AML-193 (cell line): Measurements from ENCODE around the gene ARID1B.

Source experiments
- DNase-seq, 2 experiments: peaks; one replicate each; lab custom pipeline; 2025; lab: John Stamatoyannopoulos, UW

The ARID1B gene

DNA sequence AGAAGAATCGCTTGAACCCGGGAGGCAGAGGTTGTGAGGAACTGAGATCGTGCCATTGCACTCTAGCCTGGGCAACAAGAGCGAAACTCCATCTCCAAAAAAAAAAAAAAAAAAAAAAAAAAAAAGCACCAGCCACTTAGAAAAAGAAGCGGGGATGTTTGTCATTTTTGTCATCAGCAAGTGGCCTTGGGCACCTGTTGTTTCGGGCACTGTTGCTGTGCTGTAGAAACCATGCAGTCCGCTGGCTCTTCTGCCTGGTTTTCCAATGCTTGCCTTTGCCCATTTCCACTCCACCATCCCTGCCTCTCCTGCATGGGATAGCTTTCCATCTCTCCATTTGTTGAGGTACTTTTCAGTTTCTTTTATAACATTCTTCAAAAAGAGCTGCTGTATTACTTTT lies 129.3 kb downstream of the ARID1B start:
- DNase-seq: no peak

DNA sequence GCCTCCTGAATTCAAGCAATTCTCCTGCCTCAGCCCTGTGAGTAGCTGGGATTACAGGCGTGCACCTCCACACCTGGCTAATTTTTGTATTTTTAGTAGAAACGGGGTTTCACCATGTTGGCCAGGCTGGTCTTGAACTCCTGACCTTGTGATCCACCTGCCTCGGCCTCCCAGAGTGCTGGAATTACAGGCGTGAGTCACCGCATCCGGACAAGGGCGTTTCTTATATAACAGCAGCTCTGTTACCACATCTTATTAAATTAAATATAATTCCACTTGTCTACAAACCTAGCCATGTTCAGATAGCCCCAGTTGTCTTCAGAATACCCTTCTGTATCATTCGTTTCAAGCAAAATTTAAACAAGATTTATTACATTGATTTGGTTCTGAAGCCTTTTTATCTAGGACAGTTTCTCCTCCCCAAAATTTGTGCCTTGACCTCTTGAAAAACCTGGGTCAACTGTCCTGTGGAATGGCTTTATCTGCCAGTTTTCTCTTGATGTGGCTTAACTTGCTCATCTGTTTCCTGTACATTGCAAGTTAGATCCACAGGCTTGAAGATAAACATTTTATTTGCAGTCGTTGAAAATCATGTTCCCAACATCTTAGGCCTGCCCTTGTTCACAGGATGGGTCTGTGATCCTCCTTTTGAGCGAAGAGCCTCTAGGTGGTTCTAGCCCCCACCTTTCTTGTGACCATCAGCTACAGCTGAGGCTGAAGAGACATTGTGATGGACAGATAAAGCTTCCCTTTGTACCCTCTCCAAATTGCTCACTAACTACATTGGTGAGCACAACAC lies 132.2 kb downstream of the ARID1B start:
- DNase-seq: no peak

DNA sequence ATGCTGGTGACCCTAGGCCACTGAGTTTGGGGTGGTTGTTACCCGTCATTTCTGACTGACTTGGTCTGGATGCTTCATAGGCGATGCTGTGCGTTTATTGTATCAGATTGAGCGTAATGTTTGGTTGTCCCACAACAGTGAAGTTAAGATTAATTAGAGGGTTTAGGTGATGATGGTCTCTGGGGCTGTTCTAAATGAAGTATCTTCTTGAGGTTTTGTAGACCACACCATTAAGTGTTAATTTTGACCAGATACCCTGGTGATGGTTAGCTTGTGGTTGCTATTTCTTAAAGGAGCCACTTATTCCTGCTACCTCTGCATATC lies 132.8 kb downstream of the ARID1B start:
- no peak for DNase-seq

DNA sequence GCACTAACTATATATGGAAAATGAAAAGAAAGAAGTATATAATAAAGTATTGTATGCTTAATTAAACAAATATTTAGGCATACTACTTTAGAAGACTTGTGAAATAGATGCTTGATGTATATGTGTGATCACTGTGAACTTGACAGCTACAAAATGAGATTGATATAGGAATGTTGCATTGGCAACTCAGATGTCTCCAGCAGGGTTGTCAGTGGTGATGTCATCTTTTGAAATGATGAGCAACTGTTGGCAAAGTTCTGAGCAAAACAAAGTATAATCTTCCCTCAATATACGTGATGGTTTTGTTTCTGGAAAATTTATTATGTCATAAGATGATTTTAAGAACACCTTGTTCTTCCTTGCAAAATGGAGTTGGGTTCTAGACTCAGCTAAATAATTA lies 133.8 kb downstream of the ARID1B start:
- DNase-seq: no peak

DNA sequence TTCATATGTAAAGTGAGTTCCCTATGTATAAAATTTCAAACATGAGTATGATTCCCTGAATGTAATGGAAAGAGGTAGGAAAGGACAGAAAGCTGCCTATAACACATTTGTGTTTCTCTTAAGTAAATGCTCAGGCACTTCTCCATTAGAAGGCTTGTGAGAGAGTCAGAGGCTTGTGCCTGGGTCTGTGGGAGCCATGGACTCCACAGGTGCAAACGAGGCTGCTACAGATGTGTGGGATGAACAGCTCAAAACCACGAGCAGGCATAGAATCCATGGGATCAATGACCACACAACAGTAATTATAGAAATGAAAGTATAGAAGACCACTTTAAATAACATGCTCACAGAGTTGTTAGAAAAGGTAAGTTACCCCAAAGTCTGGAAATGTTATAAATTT lies 134.4 kb downstream of the ARID1B start:
- DNase-seq: no peak

DNA sequence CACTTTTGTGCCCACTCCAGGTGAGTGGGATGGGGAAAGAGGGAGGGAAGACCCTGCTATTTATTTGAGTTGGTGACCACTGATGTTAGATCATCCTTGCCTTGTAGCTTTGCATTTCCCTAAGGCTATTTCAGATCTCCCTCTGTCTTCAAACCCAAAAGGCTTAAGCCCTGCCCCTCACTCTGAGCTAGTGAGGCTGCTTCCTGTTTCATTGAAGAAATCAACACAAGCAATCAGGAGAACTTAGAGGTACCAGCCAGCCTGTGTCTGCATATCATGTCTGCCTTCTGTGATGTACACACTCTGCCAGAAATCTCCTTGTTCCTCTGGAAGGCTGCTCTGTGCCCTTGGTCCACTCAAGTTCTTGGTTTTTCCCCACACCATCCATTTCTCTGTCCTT lies 135.3 kb downstream of the ARID1B start:
- DNase-seq: no peak

DNA sequence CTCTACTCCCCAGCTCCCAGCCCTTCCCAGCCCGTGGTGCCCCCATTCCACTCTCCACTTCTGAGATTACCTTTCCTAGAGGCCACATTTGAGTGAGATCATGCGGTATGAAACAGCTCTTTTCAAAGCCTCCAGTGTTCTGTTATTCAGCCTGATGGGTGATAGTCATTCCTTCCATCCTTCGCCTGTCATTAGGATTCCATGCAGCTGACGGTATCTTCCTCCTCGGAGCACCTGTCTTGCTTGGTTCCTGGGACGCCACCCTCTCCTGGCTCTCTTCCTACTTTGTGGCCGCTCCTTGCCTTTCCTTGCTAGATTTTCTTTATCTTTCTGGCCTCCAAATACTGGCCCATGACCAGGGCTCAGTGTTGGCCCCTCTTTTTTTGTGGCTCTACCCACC lies 137.0 kb downstream of the ARID1B start:
- DNase-seq: no peak

DNA sequence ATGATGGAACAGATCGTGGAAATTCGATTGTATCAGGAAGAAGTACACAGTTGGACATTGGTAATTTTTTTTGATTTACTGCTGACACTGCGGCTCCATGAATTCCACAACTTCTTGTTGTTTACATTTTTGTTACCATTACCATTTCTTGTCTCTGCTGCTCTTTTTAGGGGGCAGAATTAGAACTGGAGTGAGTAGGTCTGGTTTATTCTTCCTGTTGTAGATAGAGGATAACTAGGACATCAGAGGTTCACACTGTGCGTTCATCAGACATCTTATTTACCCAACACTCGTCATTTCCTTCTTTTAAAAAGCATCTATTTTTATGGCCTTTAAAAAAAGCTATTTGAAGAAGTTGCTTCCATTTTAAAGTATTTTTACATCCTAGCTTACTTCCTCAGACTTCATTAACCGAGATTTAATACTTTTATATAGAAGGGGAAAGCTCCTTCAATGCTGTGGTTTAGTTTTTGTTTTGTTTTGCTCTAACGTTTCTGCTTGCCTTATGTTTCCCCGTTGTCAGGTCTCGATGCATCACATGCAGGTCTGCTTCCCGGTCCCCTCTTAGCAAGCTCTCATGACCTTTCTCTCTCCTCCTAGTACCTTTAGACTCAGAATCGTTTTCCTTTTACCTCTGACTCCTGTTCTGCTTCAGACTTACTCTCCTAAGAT lies 139.1 kb downstream of the ARID1B start:
- DNase-seq: no peak

DNA sequence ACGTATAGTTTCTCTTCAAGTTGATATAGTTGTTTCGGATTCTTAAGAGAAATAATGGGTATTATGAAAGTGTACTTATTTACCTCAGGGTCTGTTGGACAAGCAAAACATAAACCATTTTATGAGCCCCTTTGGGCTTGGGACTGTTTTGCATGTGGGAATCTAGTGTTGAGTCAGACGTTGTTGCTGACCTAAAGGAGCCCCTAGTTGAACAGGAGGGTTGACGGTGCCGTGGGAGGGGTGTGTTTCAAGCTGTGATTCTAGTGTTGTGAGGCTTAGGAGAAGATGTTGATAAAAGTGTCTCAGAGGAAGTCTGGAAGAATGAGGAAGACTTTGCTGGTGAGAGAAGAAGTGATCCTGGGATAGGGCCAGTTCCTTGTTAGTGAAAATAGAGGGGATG lies 140.0 kb downstream of the ARID1B start:
- DNase-seq: no peak

DNA sequence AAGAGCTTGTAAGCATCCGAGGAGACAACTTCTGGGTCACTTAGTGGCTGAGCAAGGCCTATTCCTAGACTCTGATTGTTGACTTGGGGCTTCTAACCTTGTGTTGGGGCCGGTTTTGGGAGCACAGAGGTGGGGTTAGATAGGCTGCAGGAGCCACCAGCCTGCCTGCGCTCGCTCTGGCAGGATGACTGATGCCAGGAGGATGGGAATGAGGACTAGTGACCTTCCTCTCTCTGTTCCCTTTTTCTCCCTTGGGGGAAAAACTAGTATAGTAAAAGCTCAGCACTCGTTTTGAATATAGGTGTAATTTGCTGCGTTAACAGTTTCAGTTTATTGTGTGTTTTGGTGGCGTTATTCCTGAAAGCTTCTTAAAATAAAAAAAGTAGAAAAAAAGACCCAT lies 141.5 kb downstream of the ARID1B start:
- no peak for DNase-seq

DNA sequence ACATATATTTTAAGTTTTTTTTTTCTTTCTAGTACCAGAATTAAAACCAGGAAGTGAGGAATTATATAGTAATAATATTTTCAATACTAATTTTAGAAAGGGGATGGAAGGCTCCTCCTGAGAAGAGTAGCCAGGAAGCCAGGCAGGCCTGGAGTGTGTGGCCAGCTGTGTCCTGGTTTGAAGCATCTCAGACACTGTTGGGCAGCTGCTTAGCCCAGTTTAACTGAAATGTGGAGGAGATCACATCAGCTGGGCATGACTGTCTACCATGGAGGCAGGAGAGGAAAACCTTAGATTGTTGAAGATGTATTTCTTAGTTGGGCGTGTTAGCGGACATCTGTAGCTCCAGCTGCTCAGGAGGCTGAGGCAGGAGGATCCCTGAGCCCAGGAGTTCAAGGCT lies 142.2 kb downstream of the ARID1B start:
- DNase-seq: no peak

DNA sequence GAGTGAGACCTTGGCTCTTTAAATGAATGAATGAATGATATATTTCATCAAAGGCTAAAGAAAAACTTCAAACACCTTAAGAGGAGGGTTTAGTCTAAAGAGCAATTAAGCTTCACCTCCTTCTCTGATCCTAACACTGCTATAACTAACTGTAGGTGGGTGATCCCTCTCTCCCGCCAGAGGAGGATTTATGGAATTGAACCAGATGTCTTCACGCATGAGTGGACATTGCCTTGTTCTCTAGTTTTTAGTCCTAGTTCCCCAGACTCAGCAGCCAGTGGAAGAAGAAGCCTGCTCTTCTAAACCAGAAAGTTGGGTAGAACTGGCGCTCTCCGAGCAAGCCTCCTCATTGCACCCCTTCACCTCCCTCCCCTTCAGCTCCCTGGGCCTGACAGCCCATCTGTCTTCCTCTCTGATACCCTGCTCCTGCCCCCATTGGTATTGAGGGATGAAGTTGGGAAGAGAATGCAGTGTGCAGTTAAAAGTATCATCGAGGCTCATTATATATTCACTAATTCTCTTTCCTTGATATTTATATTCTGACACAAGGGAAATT lies 142.7 kb downstream of the ARID1B start:
- no peak for DNase-seq

DNA sequence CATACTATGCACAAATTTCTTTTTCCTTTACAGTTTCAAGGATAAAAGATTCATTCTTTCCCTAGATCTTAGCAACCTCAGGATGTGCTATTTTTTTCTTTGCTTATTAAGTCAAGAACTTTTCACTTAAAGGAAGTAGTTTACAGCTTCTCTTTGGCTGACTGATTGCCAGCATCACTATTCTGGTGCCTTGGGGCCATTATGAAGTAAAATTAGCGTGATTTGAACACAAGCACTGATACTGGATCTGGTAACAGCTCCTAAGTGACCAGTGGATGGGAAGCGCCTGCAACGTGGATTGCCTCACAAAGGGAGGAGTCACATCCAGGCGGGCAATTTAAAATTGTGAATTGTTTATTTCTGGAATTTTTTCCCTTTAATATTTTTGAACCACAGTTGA lies 147.1 kb downstream of the ARID1B start:
- DNase-seq: no peak

DNA sequence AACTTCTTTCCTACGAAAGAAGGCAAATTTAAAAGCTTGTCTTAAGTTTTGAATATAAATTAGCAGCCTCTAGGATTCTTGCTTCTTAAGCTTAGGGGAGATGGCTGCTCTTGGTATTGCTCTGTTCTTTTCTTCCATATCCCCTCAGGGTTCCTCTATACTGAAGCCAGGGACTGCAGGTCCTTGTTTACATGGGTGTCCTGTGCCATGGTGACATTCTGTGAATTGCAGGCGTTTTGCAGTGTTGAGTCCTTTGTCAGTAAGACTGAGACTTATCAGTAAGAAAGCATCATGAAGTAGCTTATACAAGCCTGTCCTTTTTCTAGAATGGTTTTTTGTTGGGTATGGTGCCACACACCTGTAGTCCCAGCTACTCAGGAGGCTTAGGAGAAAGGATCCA lies 147.8 kb downstream of the ARID1B start:
- no peak for DNase-seq

DNA sequence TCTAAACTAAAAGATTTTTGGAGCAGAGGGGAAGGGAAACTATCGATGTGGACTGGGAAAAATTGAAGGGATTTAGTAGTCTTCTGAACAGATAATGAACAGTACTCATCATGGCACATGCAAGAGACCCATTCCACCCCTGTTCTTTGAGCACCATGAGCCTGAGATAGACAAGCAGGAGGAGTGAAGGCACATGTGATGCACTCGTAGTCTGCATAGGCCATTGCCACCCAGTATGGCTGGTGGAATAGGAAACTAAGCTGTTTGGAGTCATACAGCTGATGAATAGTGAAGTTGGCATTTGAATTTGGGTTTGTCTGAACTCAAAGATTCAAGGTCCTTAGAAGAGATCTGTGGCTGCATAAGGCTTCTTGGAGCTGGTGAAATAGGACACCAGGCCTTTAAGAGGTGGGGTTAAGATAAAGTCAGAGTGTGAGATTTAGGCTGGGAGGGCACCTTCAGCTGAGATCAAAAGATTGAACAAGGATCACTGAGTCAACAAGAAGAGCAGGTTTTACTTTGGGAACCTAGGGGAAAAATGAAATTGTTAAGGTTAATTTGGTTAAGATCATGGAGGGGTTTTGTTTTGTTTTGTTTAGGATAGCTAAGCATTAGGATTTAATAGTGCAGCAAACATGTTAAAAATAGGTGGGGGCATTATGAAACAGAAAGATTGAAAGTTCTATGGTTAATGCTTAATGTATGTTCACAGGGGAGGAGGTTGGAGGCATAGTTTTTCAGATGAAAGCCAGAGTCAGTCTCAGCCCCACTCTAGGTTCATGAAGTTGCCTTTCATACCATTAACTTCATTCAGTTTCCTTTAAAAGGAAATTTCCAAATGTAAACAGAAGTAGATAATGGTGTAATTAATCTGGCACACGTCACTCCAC lies 148.8 kb downstream of the ARID1B start:
- no peak for DNase-seq

DNA sequence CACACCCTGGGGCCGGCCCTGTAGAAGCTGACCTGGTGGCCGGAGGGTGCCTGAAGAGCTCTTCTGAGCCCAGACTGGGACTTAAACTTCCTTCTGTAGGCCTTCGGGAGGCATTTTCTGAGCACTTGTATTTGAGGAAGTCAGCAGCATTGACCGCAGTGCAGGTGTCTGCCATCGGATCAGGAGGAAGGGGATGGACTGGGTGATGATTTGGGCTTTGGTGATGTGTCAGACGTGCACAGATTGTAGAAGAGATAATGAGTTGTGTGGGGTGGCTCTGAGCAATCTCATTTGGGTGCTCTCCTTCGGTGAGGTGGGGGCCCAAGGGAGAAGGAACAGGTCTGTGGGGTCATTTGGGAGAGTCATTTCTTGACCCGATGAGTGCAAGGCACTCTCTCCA lies 150.9 kb downstream of the ARID1B start:
- DNase-seq: no peak

DNA sequence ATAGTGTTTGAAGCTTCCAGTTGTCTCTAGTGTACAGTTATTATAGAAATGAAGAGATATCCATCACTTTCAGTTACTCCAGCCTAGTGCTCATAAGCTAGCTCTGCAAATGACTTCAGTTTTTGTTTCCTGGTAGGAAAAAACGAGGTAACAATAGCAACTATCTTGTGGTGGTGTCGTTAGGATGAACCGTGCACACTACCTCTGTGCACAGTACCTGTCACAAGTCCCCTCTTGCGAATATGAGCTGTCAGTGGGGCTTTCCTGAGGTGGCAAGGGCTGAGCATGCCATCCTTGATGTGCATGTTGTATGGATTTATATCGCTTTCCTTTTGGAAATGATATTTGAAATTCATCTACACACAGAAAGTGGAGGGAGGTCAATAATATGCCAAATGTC lies 151.8 kb downstream of the ARID1B start:
- no peak for DNase-seq

DNA sequence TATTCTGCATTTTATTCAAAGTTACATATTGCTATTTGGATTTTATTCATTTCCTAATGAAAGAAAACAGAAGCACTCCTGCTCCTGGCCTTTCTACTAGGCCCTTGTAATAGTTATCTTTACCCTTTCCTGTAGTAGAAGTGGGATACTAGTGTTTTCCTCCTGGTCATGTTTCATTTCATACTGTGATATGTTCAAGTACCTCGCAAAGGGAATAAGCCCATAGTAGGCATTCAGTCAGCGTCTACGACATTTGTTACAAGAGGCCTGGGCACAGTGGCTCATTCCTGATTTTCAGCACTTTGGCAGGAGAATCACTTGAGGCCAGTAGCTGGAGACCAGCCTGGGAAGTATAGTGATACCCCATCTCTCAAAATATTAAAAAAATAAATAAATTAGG lies 154.1 kb downstream of the ARID1B start:
- no peak for DNase-seq

DNA sequence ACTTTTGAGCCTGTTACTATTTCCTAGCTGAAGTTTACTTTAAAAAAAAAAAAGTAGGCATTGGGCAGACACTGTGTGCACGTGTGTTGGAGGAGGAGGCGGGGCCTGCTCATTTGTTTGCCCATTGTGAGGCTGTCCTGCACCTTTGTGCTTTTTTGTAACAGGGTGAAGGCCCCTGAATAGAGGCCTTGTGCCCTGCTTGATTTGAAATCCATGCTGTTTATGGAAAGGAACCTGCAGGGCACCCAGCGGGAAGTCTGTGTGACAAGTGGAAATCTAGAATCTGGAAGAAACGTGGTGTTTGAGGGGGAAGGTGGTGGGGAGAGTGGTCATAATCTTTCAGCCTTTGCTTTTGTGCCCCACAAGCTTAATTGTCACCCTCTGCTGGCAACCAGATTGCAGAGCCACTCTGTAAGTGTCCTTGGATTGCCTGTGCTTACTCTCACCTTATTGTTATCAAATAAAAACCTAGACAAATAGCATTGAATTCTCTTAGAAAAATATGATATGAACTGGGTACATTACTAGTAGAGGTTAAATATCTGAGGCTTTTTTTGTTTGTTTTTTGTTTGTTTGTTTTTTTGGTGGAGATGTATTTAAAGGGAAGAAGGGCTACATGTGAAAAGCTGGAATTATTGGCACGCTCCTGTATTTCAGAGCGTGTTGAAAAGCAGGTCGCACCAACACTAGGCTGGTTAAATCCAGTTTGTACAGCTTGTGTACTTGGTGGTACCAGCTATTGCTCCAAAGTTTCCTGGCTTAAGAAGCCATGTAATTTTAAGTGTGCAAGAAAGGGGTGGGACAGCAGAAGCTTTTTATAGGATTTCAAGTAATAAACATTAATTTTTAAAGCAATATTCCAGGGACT lies 156.3 kb downstream of the ARID1B start:
- no peak for DNase-seq

DNA sequence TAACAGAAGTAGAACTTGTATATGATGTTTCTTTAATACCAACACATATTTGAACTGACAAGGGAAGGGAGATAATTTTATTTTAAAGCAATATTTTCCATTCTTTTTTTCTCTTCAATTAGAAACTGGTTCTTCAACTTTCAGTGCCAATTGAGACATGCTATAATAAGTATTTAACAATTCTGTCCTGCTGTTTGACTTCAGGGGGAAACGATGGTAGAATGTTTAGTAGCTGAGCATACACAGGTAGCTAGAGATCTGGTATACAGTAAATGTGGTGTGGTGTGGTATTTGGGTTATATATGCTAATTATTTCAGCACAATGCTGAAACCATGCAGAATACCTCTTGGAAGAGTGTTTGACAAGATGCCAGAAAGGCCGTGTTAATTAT lies 156.9 kb downstream of the ARID1B start:
- no peak for DNase-seq

DNA sequence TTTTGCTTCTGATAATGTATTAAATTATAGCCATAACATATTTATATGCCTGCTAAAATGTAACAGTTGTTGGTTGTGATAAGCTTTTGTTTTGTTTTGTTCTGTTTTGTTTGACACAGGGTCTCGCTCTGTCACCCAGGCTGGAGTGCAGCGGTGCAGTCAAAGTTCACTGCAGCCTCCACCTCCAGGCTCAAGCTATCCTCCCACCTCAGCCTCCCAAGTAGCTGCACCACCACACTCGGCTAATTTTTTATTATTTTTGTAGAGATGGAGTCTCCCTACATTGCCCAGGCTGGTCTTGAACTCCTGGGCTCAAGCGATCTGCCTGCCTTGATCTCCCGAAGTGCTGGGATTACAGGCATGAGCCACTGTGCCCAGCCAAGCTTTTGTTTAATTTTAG lies 157.8 kb downstream of the ARID1B start:
- DNase-seq: no peak

DNA sequence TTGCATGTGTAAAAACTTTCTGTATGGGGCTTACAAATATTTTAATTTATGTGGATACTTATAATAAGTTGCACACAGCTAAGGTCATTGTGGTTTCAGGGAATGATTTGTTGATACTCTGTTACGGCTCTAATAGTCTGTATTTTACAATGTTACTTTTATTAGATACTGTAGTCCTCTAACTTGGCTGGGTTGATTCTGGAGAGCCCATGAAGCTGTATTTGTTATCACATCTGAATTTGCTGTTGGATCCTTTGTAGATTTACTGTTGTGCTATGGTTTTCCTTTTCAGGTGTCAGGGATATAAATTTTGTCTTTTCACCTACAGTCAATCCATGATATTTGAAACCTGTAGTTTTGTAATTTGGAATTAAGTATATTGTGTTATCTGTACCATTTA lies 161.0 kb downstream of the ARID1B start:
- DNase-seq: no peak
